Heart right ventricle (tissue), 16 donors: ENCODE results near the gene DUS2. TPM values are rescaled to one million over a fixed set of nuclear protein-coding genes. Genes with fewer than 3 reads are reported as not detected.
A peak's percentile ranks its signal among the peaks of the same experiment; 100 is the strongest.

ENCODE experiments used
- ATAC-seq, 8 donors: fragments of 200-7000 bp; cut with Tn5 transposase; one replicate each; pipeline ENCODE4 v1.9.1; 2020; ENCODE audit warnings: mild to moderate bottlenecking in 8 of 8, moderate library complexity in 8 of 8, moderate number of reproducible peaks in 1 of 8
- DNase-seq, 2 donors: peaks; one replicate each; pipeline ENCODE4 v3.0.0-alpha.2; 2020
- H3K27ac ChIP-seq, 10 donors: fragments of 200-600 bp; sonication (generic) in 2 of 10; one replicate each; pipeline versions ENCODE4 v1.5.0 to v1.8.0; 2020 to 2022; ENCODE audit warnings: mild to moderate bottlenecking in 3 of 10
- H3K27me3 ChIP-seq, 7 donors: fragments of 200-600 bp; one replicate each; pipeline ENCODE4 v1.8.0; 2021 to 2022; ENCODE audit warnings: mild to moderate bottlenecking in 2 of 7
- H3K36me3 ChIP-seq, 9 donors: fragments of 200-600 bp; sonication (generic) in 1 of 9; one replicate each; pipeline versions ENCODE4 v1.5.0 to v1.8.0; 2020 to 2022; ENCODE audit warnings: mild to moderate bottlenecking in 2 of 9
- H3K4me1 ChIP-seq, 9 donors: fragments of 200-600 bp; sonication (generic) in 1 of 9; one replicate each; pipeline versions ENCODE4 v1.5.0 to v1.8.0; 2020 to 2022; ENCODE audit warnings: mild to moderate bottlenecking in 4 of 9
- H3K4me3 ChIP-seq, 10 donors: fragments of 200-600 bp; sonication (generic) in 2 of 10; one replicate each; pipeline versions ENCODE4 v1.5.0 to v1.8.0; 2020 to 2022; ENCODE audit warnings: mild to moderate bottlenecking in 7 of 10, moderate library complexity in 2 of 10
- H3K9me3 ChIP-seq, 11 donors: fragments of 200-600 bp in 10 of 11; sonication (generic) in 2 of 11; one replicate each; pipeline versions ENCODE4 v1.5.0 to v1.8.0; 2013 to 2022; ENCODE audit warnings: mild to moderate bottlenecking in 2 of 11, control low read depth in 1 of 11, moderate library complexity in 1 of 11
- CTCF ChIP-seq, 9 donors: fragments of 200-600 bp; sonication (generic) in 2 of 9; IDR thresholded peaks; one replicate each; pipeline versions ENCODE4 v1.5.0 to v1.8.0; 2021 to 2022; ENCODE audit warnings: antibody characterized with exemption in 9 of 9, mild to moderate bottlenecking in 5 of 9, moderate library complexity in 1 of 9
- WGBS, 2 donors: extraction: QIAGEN DNeasy Blood & Tissue Kit; methylation state at CpG; one replicate each; pipeline ENCODE4 v1.1.7; 2013; ENCODE audit warnings: inconsistent platforms in 1 of 2; 5-methylcytosine and 5-hydroxymethylcytosine counted together
- intact Hi-C, 10 donors: fragments of 100-400 bp; cut with DNase I; formaldehyde crosslinking; loops; one replicate each; pipeline versions ENCODE4 v1.11.1 to v1.14.2; 2022
- polyA plus RNA-seq, 2 donors: library from polyadenylated mRNA; stranded (reverse); fragments of 200-250 nt; gene quantifications; one replicate each; pipeline ENCODE4 v1.2.3, GENCODE V29; 2013
- total RNA-seq, 10 donors: library from RNA; stranded (reverse); fragmentation: NEBNext Ultra II Directional in 3 of 10; extraction: Animal tissue kit (Norgen Biotek cat#: 25700) in 3 of 10; gene quantifications; one replicate each; pipeline versions ENCODE4 v1.2.1 to v1.2.4, GENCODE V29; 2021 to 2023
- donor health status: Arrhythmogenic right ventricular cardiomyopathy.
- donor health status: ischemic (EF 13 %, LVEDD 7.1; RV severe dilation, severe dysfunction).
- donor health status: healthy with polysubstance abuse.
- donor health status: DM: no; HTN: yes; CAD: no.
- donor health status: DM: no; HTN: no; CAD: no.
- donor health status: ischemic (EF 25% LVEDD 6.9; RV normal size, moderate dysfunction).
- donor health status: ischemic (EF 25% LVEDD 5.7; RV mildly dilated, moderate dysfunction).
- donor health status: healthy.
- donor health status: DM: yes; HTN: yes; CAD: no.
- donor health status: Ischemic cardiomyopathy.
- donor health status: ischemic (EF 35%, LVEDD 5.7; RV mildly dilated, moderate dysfunction).
- donor health status: nonischemic (EF 11% LVEDD 7.7; RV severe dilation, severe dysfunction).
- donor health status: DM: yes; HTN: yes; CAD: no.
- donor health status: PGD.
- donor health status: ischemic (EF 29% LVEDD 5.4; RV normal size, mild dysfunction).
- donor health status: nonischemic (EF 23%, LVEDD 6.1; RV moderate dilation, normal function).

DUS2 gene
- total and polyA plus RNA-seq, 12 donors = 4.2 to 13.1 (median 7.2) TPM

GRCh38 chr16:68070806-68071517 lies 47.9 kb downstream of the DUS2 start:
- peak overlapping the region in 1 of 10 donors; percentile 74 for H3K27ac ChIP-seq
- ATAC-seq (no peak), DNase-seq (no peak)
- peaks cover 5 to 51% (median 18%) of the 10 kb centered on the region in 9 donors for H3K4me1 ChIP-seq
- no peaks in the 10 kb centered on the region for H3K27me3 ChIP-seq
- 88 to 92% methylated on average over 14 of the region's 14 CpGs for WGBS, 2 donors
- no peak overlapping the region for H3K4me3 ChIP-seq
- H3K9me3 ChIP-seq = no peaks in the 10 kb centered on the region
- H3K36me3 ChIP-seq = peaks cover 0 to 74% (median 11%) of the 10 kb centered on the region in 9 donors
- intact Hi-C loops = no loop called here
- TF ChIP-seq CTCF (IDR thresholded peaks at IDR 0.05) = no peak

GRCh38 chr16:68071518-68071901 lies 48.4 kb downstream of the DUS2 start:
- no peak overlapping the region for H3K27ac ChIP-seq
- no peak for DNase-seq
- peaks cover 5 to 46% (median 16%) of the 10 kb centered on the region in 9 donors for H3K4me1 ChIP-seq
- TF ChIP-seq CTCF (IDR thresholded peaks at IDR 0.05) = no peak
- no peak for ATAC-seq
- intact Hi-C loops = no loop called here
- no peaks in the 10 kb centered on the region for H3K9me3 ChIP-seq
- no peaks in the 10 kb centered on the region for H3K27me3 ChIP-seq
- H3K36me3 ChIP-seq = peaks cover 0 to 74% (median 11%) of the 10 kb centered on the region in 9 donors
- WGBS, 2 donors = 97 to 98% methylated on average over 1 of the region's 1 CpG
- no peak overlapping the region for H3K4me3 ChIP-seq

GRCh38 chr16:68072038-68072695 lies 49.1 kb downstream of the DUS2 start:
- H3K4me1 ChIP-seq = peaks cover 5 to 43% (median 16%) of the 10 kb centered on the region in 9 donors
- DNase-seq = no peak
- peaks cover 0 to 78% (median 11%) of the 10 kb centered on the region in 9 donors for H3K36me3 ChIP-seq
- WGBS, 2 donors = 77 to 84% methylated on average over 9 of the region's 9 CpGs
- peak overlapping the region in 1 of 10 donors; percentile 13 for H3K27ac ChIP-seq
- TF ChIP-seq CTCF (IDR thresholded peaks at IDR 0.05) = no peak
- no peaks in the 10 kb centered on the region for H3K9me3 ChIP-seq
- H3K4me3 ChIP-seq = no peak overlapping the region
- ATAC-seq = peak in 1 of 8 donors; percentile 3
- H3K27me3 ChIP-seq = no peaks in the 10 kb centered on the region
- intact Hi-C loops = no loop called here

GRCh38 chr16:68073902-68074760 lies 51.0 kb downstream of the DUS2 start:
- Histone ChIP-seq H3K36me3 (peaks cover 0 to 86% (median 11%) of the 10 kb centered on the region in 9 donors), H3K27me3 (no peaks in the 10 kb centered on the region), H3K27ac (peak overlapping the region in 1 of 10 donors; percentile 45), H3K4me3 (no peak overlapping the region), H3K9me3 (no peaks in the 10 kb centered on the region), H3K4me1 (peaks cover 5 to 62% (median 27%) of the 10 kb centered on the region in 9 donors)
- intact Hi-C loops = no loop called here
- no peak for ATAC-seq
- WGBS, 2 donors = 94% methylated on average over 9 of the region's 9 CpGs
- TF ChIP-seq CTCF (IDR thresholded peaks at IDR 0.05) = no peak
- no peak for DNase-seq
